Measurements from ENCODE around the gene BRCA2.

- TF ChIP-seq CTCF (IDR thresholded peaks at IDR 0.05), result no peak
- TF ChIP-seq POLR2A (IDR thresholded peaks at IDR 0.05), result no peak
Observed at GRCh38 chr13:32429433-32429909, 114.2 kb downstream of the BRCA2 start.

All from esophagus squamous epithelium (tissue), 4 donors.